A549 (cell line): Measurements from ENCODE around the gene PGLYRP3. TPM values are rescaled to one million over a fixed set of nuclear protein-coding genes. Genes with fewer than 3 reads are reported as not detected.

Experiments
- ATAC-seq, 2 experiments: fragments of 200-7000 bp in 1 of 2; fragments of >200 bp in 1 of 2; cut with Nextera tagmentation in 1 of 2; cut with Tn5 transposase in 1 of 2; 3 replicates each; pipeline versions ENCODE4 v1.8.0 to v1.9.1; 2018 to 2020; ENCODE audit warnings: mild to moderate bottlenecking in 1 of 2, moderate library complexity in 1 of 2
- CTCF ChIA-PET: fragments of 300-600 bp; sonication (Branson Sonifier 250); formaldehyde crosslinking; extraction: SDS; loops from one replicate; lab custom pipeline; 2021; ENCODE audit warnings: antibody characterized with exemption, inconsistent platforms; lab: Yijun Ruan, JAX
- POLR2A ChIA-PET: fragments of 350-600 bp; formaldehyde crosslinking; extraction: SDS; loops from one replicate; lab custom pipeline; 2021; ENCODE audit warnings: antibody characterized with exemption, inconsistent platforms; lab: Yijun Ruan, JAX
- DNase-seq, 2 experiments: peaks; one replicate each; pipeline versions ENCODE4 v3.0.0 to v3.0.0-alpha.2; 2011 to 2016; ENCODE audit warnings: low read depth in 1 of 2, low spot score in 1 of 2
- FAIRE-seq: peaks from 2 replicates; lab custom pipeline; 2011; peaks lifted over from hg19 to GRCh38; lab: Jason Lieb, UNC
- H3K27ac ChIP-seq, 2 experiments: fragments of >200 bp; sonication (Bioruptor Twin); formaldehyde crosslinking; 3 replicates each; pipeline ENCODE4 v1.5.1; 2016 to 2017
- H3K4me1 ChIP-seq: fragments of >200 bp; sonication (Bioruptor Twin); formaldehyde crosslinking; 3 replicates; pipeline ENCODE4 v1.6.1; 2016
- H3K4me2 ChIP-seq: fragments of >200 bp; sonication (Bioruptor Twin); formaldehyde crosslinking; 3 replicates; pipeline ENCODE4 v1.6.1; 2016
- H3K4me3 ChIP-seq: fragments of >200 bp; sonication (Bioruptor Twin); formaldehyde crosslinking; 3 replicates; pipeline ENCODE4 v1.5.1; 2016
- H3K9me3 ChIP-seq: fragments of >200 bp; sonication (Bioruptor Twin); formaldehyde crosslinking; 3 replicates; pipeline ENCODE4 v1.6.1; 2016
- BHLHE40 ChIP-seq: IDR thresholded peaks from 2 replicates; pipeline ENCODE4 v1.6.1; 2012; ENCODE audit warnings: low read depth, low read length, inconsistent platforms
- CEBPB ChIP-seq, 2 experiments: fragments of >200 bp in 1 of 2; sonication (Bioruptor Twin) in 1 of 2; formaldehyde crosslinking in 1 of 2; IDR thresholded peaks; 2 replicates each; pipeline ENCODE4 v1.6.1; 2012 to 2016
- CHD4 ChIP-seq: fragments of 200-600 bp; sonication (generic); IDR thresholded peaks from 2 replicates; pipeline ENCODE4 v1.6.1; 2016; ENCODE audit warnings: antibody characterized with exemption, mild to moderate bottlenecking, borderline replicate concordance
- E2F6 ChIP-seq: IDR thresholded peaks from 2 replicates; pipeline ENCODE4 v1.6.1; 2012; ENCODE audit warnings: low read depth, borderline replicate concordance
- EHMT2 ChIP-seq: fragments of 200-600 bp; sonication (generic); IDR thresholded peaks from 2 replicates; pipeline ENCODE4 v1.6.1; 2016; ENCODE audit warnings: antibody characterized with exemption, low read depth, mild to moderate bottlenecking, moderate library complexity
- EP300 ChIP-seq, 2 experiments: fragments of >200 bp; sonication (Bioruptor Twin); formaldehyde crosslinking; IDR thresholded peaks; 2 replicates in 1 of 2; 3 replicates in 1 of 2; pipeline ENCODE4 v1.6.1; 2016 to 2017
- ESRRA ChIP-seq: fragments of 150-350 bp; IDR thresholded peaks from 2 replicates; pipeline ENCODE4 v1.6.1; 2014; ENCODE audit warnings: mild to moderate bottlenecking, low read length, borderline replicate concordance
- FOSL2 ChIP-seq, 2 experiments: fragments of 450-650 bp in 1 of 2; fragments of >200 bp in 1 of 2; sonication (Bioruptor Twin) in 1 of 2; formaldehyde crosslinking; IDR thresholded peaks; 2 replicates each; pipeline versions ENCODE4 v1.5.0 to v1.6.1; 2016 to 2020; ENCODE audit warnings: mild to moderate bottlenecking in 1 of 2, moderate library complexity in 1 of 2
- GATA3 ChIP-seq: IDR thresholded peaks from 2 replicates; pipeline ENCODE4 v1.6.1; 2012; ENCODE audit warnings: borderline replicate concordance
- HES2 ChIP-seq: fragments of >200 bp; sonication (Bioruptor Twin); formaldehyde crosslinking; IDR thresholded peaks from 2 replicates; pipeline ENCODE4 v1.6.1; 2016
- HOXA7 ChIP-seq: fragments of 250-450 bp; sonication (Bioruptor Pico); IDR thresholded peaks from 2 replicates; pipeline ENCODE4 v1.5.0; 2020; ENCODE audit warnings: mild to moderate bottlenecking, moderate library complexity
- HOXB13 ChIP-seq: fragments of 250-450 bp; sonication (Bioruptor Pico); IDR thresholded peaks from 2 replicates; pipeline ENCODE4 v1.5.0; 2020; ENCODE audit warnings: low read depth, mild to moderate bottlenecking, moderate library complexity
- KDM1A ChIP-seq: fragments of 200-600 bp; sonication (generic); IDR thresholded peaks from 2 replicates; pipeline ENCODE4 v1.6.1; 2016; ENCODE audit warnings: low read depth, mild to moderate bottlenecking
- PHF8 ChIP-seq: fragments of 200-600 bp; sonication (generic); IDR thresholded peaks from 2 replicates; pipeline ENCODE4 v1.6.1; 2016; ENCODE audit warnings: low read depth, mild to moderate bottlenecking, antibody characterized with exemption, moderate library complexity, borderline replicate concordance
- POLR2AphosphoS2 ChIP-seq: conservative IDR thresholded peaks from 2 replicates; pipeline ENCODE4 v1.6.1; 2012; ENCODE audit warnings: low read length, improper control_type of control experiment, inconsistent platforms
- RAD21 ChIP-seq, 2 experiments: fragments of >200 bp in 1 of 2; sonication (Bioruptor Twin) in 1 of 2; formaldehyde crosslinking in 1 of 2; IDR thresholded peaks in 1 of 2; conservative IDR thresholded peaks in 1 of 2; 2 replicates in 1 of 2; 3 replicates in 1 of 2; pipeline ENCODE4 v1.6.1; 2012 to 2018; ENCODE audit warnings: inconsistent platforms in 1 of 2
- TFCP2L1 ChIP-seq: fragments of 250-450 bp; sonication (Bioruptor Pico); IDR thresholded peaks from 2 replicates; pipeline ENCODE4 v1.5.0; 2021; ENCODE audit warnings: mild to moderate bottlenecking
- TP53 ChIP-seq: fragments of 250-450 bp; sonication (Bioruptor Pico); IDR thresholded peaks from 2 replicates; pipeline ENCODE4 v1.5.0; 2021; ENCODE audit warnings: mild to moderate bottlenecking, moderate library complexity
- ZC3H11A ChIP-seq: fragments of 450-650 bp; IDR thresholded peaks from 2 replicates; pipeline ENCODE4 v1.6.1; 2014; ENCODE audit warnings: antibody characterized with exemption, mild to moderate bottlenecking
- ZFP36 ChIP-seq: fragments of 450-650 bp; IDR thresholded peaks from 2 replicates; pipeline ENCODE4 v1.6.1; 2014; ENCODE audit warnings: borderline replicate concordance; ENCODE audit not compliant: partially characterized antibody
- WGBS: methylation state at CpG from one replicate; pipeline ENCODE4 v1.1.6; 2017; ENCODE audit errors: missing lambda C conversion rate; 5-methylcytosine and 5-hydroxymethylcytosine counted together
- polyA plus RNA-seq, 4 experiments: library from polyadenylated mRNA; depleted of rRNA in 3 of 4; stranded (reverse); fragments of >200 nt; fragmentation: RNase III in 1 of 4; extraction: RNeasy Plus Mini Kit Qiagen cat#74134 plus additional on column Dnase treatment in 1 of 4; gene quantifications; 2 replicates in 3 of 4; 3 replicates in 1 of 4; pipeline ENCODE4 v1.2.3, GENCODE V29; 2011 to 2017
- TF ChIP-seq, protein P1 (sequence below): IDR thresholded peaks from 2 replicates; pipeline ENCODE4 v1.6.1; 2012
- TF ChIP-seq, protein P2 (sequence below): IDR thresholded peaks from 2 replicates; pipeline ENCODE4 v1.6.1; 2012
- TF ChIP-seq, protein P3 (sequence below): fragments of >200 bp; sonication (Bioruptor Twin); formaldehyde crosslinking; IDR thresholded peaks from 3 replicates; pipeline ENCODE4 v1.6.1; 2016

PGLYRP3 gene
- polyA plus RNA-seq, 2 of the 4 experiments (the other 2 are of a cell fraction) = not detected

- no peak for TF ChIP-seq POLR2AphosphoS2
- TF ChIP-seq, protein P1, sequence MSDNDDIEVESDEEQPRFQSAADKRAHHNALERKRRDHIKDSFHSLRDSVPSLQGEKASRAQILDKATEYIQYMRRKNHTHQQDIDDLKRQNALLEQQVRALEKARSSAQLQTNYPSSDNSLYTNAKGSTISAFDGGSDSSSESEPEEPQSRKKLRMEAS = no peak
- TF ChIP-seq EP300 (IDR thresholded peaks at IDR 0.05) = no peak
- TF ChIP-seq GATA3 = no peak
Measured at GRCh38 chr1:153310526-153310925, 2.2 kb downstream of the PGLYRP3 start (continued).

DNA sequence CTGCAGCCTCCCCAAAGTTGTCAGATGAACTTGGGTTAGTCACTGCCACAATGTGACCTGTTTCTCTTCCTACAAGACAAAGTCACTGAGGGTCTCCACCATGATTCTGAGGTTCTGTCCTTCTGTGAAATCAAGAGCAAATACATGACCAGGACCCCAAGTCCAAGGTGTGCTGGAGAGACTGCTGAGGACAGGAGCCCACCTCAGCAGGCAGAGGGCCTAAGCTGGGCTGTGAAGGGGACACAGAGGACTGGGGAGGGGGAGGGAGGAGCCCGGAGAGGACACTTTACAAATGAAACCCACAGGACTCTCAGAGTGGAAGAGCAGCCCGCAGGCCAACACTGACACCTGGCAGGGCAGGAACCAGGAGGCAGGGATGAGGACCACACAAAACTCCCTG, 3.3 kb downstream of the PGLYRP3 start:
- ChIA-PET CTCF (interaction anchor here (0.6 kb wide), 1 partner anchor 27 kb away, joined by 6 read pairs; no protein-coding TSS in a partner anchor), POLR2A (interaction anchor here (0.9 kb wide), 1 partner anchor 16 kb away, joined by 3 read pairs; no protein-coding TSS in a partner anchor)
- ATAC-seq = no peak
- Histone ChIP-seq H3K4me3 (no peak overlapping the region), H3K4me1 (no peaks in the 10 kb centered on the region), H3K27ac (no peak overlapping the region), H3K9me3 (no peaks in the 10 kb centered on the region), H3K4me2 (no peak overlapping the region)
- no peak for DNase-seq
- WGBS = 4% methylated on average over 2 of the region's 2 CpGs
- no peak for FAIRE-seq
- TF ChIP-seq, protein P2, sequence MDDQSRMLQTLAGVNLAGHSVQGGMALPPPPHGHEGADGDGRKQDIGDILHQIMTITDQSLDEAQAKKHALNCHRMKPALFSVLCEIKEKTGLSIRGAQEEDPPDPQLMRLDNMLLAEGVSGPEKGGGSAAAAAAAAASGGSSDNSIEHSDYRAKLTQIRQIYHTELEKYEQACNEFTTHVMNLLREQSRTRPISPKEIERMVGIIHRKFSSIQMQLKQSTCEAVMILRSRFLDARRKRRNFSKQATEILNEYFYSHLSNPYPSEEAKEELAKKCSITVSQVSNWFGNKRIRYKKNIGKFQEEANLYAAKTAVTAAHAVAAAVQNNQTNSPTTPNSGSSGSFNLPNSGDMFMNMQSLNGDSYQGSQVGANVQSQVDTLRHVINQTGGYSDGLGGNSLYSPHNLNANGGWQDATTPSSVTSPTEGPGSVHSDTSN = no peak
- no peak for TF ChIP-seq EHMT2
- no peak for TF ChIP-seq ZFP36
- no peak for TF ChIP-seq RAD21 (conservative IDR thresholded peaks at IDR 0.05 in 1 of 2, IDR thresholded peaks at IDR 0.05 in 1 of 2)
- TF ChIP-seq PHF8 = no peak
- no peak for TF ChIP-seq GATA3
- TF ChIP-seq TP53 = no peak
- no peak for TF ChIP-seq E2F6

DNA sequence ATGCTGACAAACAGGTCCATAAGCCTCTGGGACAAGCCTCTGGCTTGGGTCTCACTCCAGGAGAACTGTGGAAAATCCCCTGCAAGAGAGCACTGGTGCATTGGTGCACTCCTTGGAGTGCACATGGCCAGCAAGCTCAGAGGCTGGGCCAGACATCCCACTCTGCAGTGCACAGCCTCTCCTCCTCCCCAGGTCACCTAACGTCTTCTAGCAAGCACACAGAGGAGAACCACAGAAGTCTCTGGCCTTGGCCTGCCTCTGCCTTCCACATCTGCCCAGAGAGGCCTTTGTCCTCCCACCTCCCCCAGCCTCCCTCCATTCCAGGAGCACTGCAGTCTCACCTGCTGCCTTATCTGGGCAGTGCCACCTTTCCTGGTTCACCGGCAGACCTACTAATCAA, 4.2 kb downstream of the PGLYRP3 start:
- ATAC-seq (no peak), FAIRE-seq (no peak), DNase-seq (no peak)
- Histone ChIP-seq H3K27ac (no peak overlapping the region), H3K4me3 (no peak overlapping the region), H3K4me2 (no peak overlapping the region), H3K9me3 (no peaks in the 10 kb centered on the region), H3K4me1 (no peaks in the 10 kb centered on the region)
- ChIA-PET POLR2A (no interaction called here), CTCF (interaction anchor here (0.6 kb wide), 1 partner anchor 319 kb away, joined by 3 read pairs; no protein-coding TSS in a partner anchor)
- TF ChIP-seq HOXA7 (CRISPR knock-in tag) (no peak), ZFP36 (no peak), POLR2AphosphoS2 (no peak), ZC3H11A (no peak), FOSL2 (IDR thresholded peaks at IDR 0.05) (no peak), FOSL2 (CRISPR knock-in tag; IDR thresholded peaks at IDR 0.05) (no peak), HES2 (no peak), HOXB13 (no peak), ESRRA (no peak), CEBPB (IDR thresholded peaks at IDR 0.05) (no peak), CHD4 (no peak), BHLHE40 (no peak), KDM1A (no peak), TFCP2L1 (CRISPR knock-in tag) (no peak)
- TF ChIP-seq, protein P3, sequence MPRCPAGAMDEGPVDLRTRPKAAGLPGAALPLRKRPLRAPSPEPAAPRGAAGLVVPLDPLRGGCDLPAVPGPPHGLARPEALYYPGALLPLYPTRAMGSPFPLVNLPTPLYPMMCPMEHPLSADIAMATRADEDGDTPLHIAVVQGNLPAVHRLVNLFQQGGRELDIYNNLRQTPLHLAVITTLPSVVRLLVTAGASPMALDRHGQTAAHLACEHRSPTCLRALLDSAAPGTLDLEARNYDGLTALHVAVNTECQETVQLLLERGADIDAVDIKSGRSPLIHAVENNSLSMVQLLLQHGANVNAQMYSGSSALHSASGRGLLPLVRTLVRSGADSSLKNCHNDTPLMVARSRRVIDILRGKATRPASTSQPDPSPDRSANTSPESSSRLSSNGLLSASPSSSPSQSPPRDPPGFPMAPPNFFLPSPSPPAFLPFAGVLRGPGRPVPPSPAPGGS = no peak
- WGBS = 20% methylated on average over 2 of the region's 2 CpGs
